ENCODE data around the gene ARL8B. TPM values are rescaled to one million over a fixed set of nuclear protein-coding genes. Genes with fewer than 3 reads are reported as not detected.

ARL8B gene
- total and polyA plus RNA-seq, 4 donors: 20.2 to 36.2 (median 24.2) TPM

DNA sequence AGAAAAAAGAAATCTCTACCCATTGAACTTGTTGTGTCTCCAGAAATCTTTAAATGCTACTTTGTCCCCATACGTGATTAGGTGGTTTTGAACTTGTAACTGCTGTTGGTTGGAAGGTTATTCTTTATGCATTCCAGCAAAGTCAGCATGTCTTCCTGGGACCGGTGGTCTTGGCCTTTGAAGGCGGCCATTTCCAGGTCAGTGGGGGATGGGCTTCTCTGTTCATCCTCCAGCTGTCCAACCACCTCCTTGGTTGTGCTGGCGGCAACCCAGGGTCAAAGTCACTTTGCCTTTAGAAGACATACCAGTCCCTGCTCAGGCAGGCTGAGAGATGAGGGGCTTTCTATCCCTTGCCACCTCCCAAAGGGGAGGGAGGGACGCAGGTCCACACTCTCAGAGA lies 37.9 kb upstream of the ARL8B start:
- H3K4me1 ChIP-seq (ENCODE audit: control insufficient read depth in 4 of 4, insufficient read depth in 4 of 4, low read length in 3 of 4): no peaks in the 10 kb centered on the region
- no peak for TF ChIP-seq RXRA (IDR thresholded peaks at IDR 0.05)
- no peak for TF ChIP-seq YY1 (IDR thresholded peaks at IDR 0.05)
- TF ChIP-seq, protein P1, sequence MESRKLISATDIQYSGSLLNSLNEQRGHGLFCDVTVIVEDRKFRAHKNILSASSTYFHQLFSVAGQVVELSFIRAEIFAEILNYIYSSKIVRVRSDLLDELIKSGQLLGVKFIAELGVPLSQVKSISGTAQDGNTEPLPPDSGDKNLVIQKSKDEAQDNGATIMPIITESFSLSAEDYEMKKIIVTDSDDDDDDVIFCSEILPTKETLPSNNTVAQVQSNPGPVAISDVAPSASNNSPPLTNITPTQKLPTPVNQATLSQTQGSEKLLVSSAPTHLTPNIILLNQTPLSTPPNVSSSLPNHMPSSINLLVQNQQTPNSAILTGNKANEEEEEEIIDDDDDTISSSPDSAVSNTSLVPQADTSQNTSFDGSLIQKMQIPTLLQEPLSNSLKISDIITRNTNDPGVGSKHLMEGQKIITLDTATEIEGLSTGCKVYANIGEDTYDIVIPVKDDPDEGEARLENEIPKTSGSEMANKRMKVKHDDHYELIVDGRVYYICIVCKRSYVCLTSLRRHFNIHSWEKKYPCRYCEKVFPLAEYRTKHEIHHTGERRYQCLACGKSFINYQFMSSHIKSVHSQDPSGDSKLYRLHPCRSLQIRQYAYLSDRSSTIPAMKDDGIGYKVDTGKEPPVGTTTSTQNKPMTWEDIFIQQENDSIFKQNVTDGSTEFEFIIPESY (IDR thresholded peaks at IDR 0.05): no peak
- TF ChIP-seq FOXA2 (IDR thresholded peaks at IDR 0.05): no peak
- no peak for TF ChIP-seq JUND (IDR thresholded peaks at IDR 0.05)
- TF ChIP-seq NR2F2 (IDR thresholded peaks at IDR 0.05): no peak
- TF ChIP-seq EGR1 (IDR thresholded peaks at IDR 0.05; ENCODE audit: low read depth in 2 of 2): no peak
- H3K4me3 ChIP-seq (ENCODE audit: low read depth in 1 of 3, low read length in 3 of 3): no peak overlapping the region
- H3K9ac ChIP-seq (ENCODE audit: low read depth in 1 of 2, low read length in 2 of 2): no peak overlapping the region
- H3K9me3 ChIP-seq (ENCODE audit: control insufficient read depth in 4 of 4, low read length in 3 of 4): no peaks in the 10 kb centered on the region
- peaks cover 0 to under 1% (median 0%) of the 10 kb centered on the region in 4 donors for H3K27me3 ChIP-seq (ENCODE audit: control insufficient read depth in 4 of 4, insufficient read depth in 4 of 4, low read length in 3 of 4)
- no peak for DNase-seq (ENCODE audit: low spot score)
- H3K36me3 ChIP-seq (ENCODE audit: control insufficient read depth in 4 of 4, insufficient read depth in 3 of 4, low read depth in 1 of 4, low read length in 3 of 4): no peaks in the 10 kb centered on the region
- 88% methylated on average over 5 of the region's 5 CpGs for WGBS
- no peak overlapping the region for H3K27ac ChIP-seq (ENCODE audit: low read depth in 1 of 2, low read length in 2 of 2)

DNA sequence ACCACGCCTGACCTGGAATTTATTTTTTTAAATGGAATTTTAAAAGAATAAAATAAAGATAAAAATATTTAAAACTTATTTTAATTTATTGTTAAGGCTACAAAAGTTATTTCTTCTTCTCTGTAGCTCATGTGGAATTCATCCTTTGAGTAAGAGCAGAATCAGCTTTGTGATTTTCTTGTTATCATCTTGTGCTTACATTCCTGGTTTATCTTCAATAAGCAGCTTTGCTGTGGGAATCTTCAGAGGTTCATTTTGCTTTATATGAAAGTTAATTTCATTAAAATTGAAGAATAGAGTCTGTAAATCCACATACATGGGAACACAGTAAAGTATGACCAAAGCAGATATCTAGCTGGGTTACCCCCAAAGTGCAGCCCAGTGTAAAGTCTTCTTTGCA lies 35.4 kb upstream of the ARL8B start:
- Histone ChIP-seq H3K4me3 (ENCODE audit: low read depth in 1 of 3, low read length in 3 of 3) (no peak overlapping the region), H3K9me3 (ENCODE audit: control insufficient read depth in 4 of 4, low read length in 3 of 4) (no peaks in the 10 kb centered on the region), H3K36me3 (ENCODE audit: control insufficient read depth in 4 of 4, insufficient read depth in 3 of 4, low read depth in 1 of 4, low read length in 3 of 4) (no peaks in the 10 kb centered on the region), H3K27ac (ENCODE audit: low read depth in 1 of 2, low read length in 2 of 2) (no peak overlapping the region), H3K9ac (ENCODE audit: low read depth in 1 of 2, low read length in 2 of 2) (no peak overlapping the region), H3K27me3 (ENCODE audit: control insufficient read depth in 4 of 4, insufficient read depth in 4 of 4, low read length in 3 of 4) (peaks cover 0 to 2% (median 0%) of the 10 kb centered on the region in 4 donors), H3K4me1 (ENCODE audit: control insufficient read depth in 4 of 4, insufficient read depth in 4 of 4, low read length in 3 of 4) (no peaks in the 10 kb centered on the region)
- no peak for DNase-seq (ENCODE audit: low spot score)
- TF ChIP-seq, protein P1 (IDR thresholded peaks at IDR 0.05): no peak
- TF ChIP-seq HNF4A (conservative IDR thresholded peaks at IDR 0.05) (no peak), RXRA (IDR thresholded peaks at IDR 0.05) (no peak), TAF1 (conservative IDR thresholded peaks at IDR 0.05) (no peak), SP1 (IDR thresholded peaks at IDR 0.05) (no peak), ATF3 (IDR thresholded peaks at IDR 0.05) (no peak), YY1 (IDR thresholded peaks at IDR 0.05) (no peak)
- TF ChIP-seq, protein P2, sequence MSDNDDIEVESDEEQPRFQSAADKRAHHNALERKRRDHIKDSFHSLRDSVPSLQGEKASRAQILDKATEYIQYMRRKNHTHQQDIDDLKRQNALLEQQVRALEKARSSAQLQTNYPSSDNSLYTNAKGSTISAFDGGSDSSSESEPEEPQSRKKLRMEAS (IDR thresholded peaks at IDR 0.05): no peak
- TF ChIP-seq, protein P3, sequence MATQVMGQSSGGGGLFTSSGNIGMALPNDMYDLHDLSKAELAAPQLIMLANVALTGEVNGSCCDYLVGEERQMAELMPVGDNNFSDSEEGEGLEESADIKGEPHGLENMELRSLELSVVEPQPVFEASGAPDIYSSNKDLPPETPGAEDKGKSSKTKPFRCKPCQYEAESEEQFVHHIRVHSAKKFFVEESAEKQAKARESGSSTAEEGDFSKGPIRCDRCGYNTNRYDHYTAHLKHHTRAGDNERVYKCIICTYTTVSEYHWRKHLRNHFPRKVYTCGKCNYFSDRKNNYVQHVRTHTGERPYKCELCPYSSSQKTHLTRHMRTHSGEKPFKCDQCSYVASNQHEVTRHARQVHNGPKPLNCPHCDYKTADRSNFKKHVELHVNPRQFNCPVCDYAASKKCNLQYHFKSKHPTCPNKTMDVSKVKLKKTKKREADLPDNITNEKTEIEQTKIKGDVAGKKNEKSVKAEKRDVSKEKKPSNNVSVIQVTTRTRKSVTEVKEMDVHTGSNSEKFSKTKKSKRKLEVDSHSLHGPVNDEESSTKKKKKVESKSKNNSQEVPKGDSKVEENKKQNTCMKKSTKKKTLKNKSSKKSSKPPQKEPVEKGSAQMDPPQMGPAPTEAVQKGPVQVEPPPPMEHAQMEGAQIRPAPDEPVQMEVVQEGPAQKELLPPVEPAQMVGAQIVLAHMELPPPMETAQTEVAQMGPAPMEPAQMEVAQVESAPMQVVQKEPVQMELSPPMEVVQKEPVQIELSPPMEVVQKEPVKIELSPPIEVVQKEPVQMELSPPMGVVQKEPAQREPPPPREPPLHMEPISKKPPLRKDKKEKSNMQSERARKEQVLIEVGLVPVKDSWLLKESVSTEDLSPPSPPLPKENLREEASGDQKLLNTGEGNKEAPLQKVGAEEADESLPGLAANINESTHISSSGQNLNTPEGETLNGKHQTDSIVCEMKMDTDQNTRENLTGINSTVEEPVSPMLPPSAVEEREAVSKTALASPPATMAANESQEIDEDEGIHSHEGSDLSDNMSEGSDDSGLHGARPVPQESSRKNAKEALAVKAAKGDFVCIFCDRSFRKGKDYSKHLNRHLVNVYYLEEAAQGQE (IDR thresholded peaks at IDR 0.05): no peak
- WGBS: 86% methylated on average over 1 of the region's 1 CpG

Data from liver (tissue), 9 donors.